ENCODE measurements around the gene TNKS1BP1.

- TF ChIP-seq, protein P1, sequence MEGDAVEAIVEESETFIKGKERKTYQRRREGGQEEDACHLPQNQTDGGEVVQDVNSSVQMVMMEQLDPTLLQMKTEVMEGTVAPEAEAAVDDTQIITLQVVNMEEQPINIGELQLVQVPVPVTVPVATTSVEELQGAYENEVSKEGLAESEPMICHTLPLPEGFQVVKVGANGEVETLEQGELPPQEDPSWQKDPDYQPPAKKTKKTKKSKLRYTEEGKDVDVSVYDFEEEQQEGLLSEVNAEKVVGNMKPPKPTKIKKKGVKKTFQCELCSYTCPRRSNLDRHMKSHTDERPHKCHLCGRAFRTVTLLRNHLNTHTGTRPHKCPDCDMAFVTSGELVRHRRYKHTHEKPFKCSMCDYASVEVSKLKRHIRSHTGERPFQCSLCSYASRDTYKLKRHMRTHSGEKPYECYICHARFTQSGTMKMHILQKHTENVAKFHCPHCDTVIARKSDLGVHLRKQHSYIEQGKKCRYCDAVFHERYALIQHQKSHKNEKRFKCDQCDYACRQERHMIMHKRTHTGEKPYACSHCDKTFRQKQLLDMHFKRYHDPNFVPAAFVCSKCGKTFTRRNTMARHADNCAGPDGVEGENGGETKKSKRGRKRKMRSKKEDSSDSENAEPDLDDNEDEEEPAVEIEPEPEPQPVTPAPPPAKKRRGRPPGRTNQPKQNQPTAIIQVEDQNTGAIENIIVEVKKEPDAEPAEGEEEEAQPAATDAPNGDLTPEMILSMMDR (IDR thresholded peaks at IDR 0.05; ENCODE audit: borderline replicate concordance, extremely low read depth, low read length, poor library complexity, severe bottlenecking) = no peak
- TF ChIP-seq EZH2 (IDR thresholded peaks at IDR 0.05; ENCODE audit: borderline replicate concordance, low read depth, low read length, severe bottlenecking) = no peak
These were observed 12.2 kb downstream of the TNKS1BP1 start for GRCh38 chr11:57312511-57313021.

Data from DND-41 (cell line).